Natural killer cell treated with Interleukin-12 subunit alpha and Interleukin-12 subunit beta and Interleukin-15 and Interleukin-18, amount 100 ng/mL, for 72 hours (primary cell): ENCODE measurements around the gene ORMDL2. TPM values are rescaled to one million over a fixed set of nuclear protein-coding genes. Genes with fewer than 3 reads are reported as not detected.

Source experiments
- ATAC-seq, 2 donors: fragments of 150-1000 bp; cut with Tn5 transposase in 1 of 2; sonication (Bioruptor Pico), chemical (Tn5 transposase) in 1 of 2; 2 replicates each; pipeline ENCODE4 v1.10.0; 2021
- DNase-seq: peaks from one replicate; pipeline ENCODE4 v3.0.0; 2022; ENCODE audit warnings: low spot score
- H3K27ac Mint-ChIP-seq, 2 donors: 1 replicate in 1 of 2; 2 replicates in 1 of 2; pipeline ENCODE4 v1.8.0; 2022; ENCODE audit warnings: mixed read lengths in 2 of 2, mild to moderate bottlenecking in 1 of 2, moderate library complexity in 1 of 2
- H3K27me3 Mint-ChIP-seq, 2 donors: 1 replicate in 1 of 2; 2 replicates in 1 of 2; pipeline ENCODE4 v1.8.0; 2022; ENCODE audit warnings: mixed read lengths in 2 of 2
- H3K36me3 Mint-ChIP-seq: one replicate; pipeline ENCODE4 v1.8.0; 2022; ENCODE audit warnings: mixed read lengths
- H3K4me1 Mint-ChIP-seq, 2 donors: 1 replicate in 1 of 2; 2 replicates in 1 of 2; pipeline ENCODE4 v1.8.0; 2022; ENCODE audit warnings: low read depth in 2 of 2, mixed read lengths in 2 of 2, mild to moderate bottlenecking in 1 of 2
- H3K4me3 Mint-ChIP-seq: one replicate; pipeline ENCODE4 v1.8.0; 2022; ENCODE audit warnings: mixed read lengths
- H3K9me3 Mint-ChIP-seq: 2 replicates; pipeline ENCODE4 v1.8.0; 2022; ENCODE audit warnings: mixed read lengths
- total RNA-seq, 2 donors: library from RNA; stranded (reverse); gene quantifications; one replicate each; pipeline ENCODE4 v1.2.3, GENCODE V29; 2022

Gene ORMDL2
- total RNA-seq = 10 to 100 TPM; 36.9 to 56.7 TPM

- Mint-ChIP-seq H3K9me3 (no peaks in the 10 kb centered on the region), H3K27ac (no peak within 1 kb of the TSS), H3K27me3 (no peaks in the 10 kb centered on the region), H3K4me3 (no peak within 1 kb of the TSS), H3K36me3 (peaks cover 10% of the 10 kb centered on the region), H3K4me1 (peaks cover 21 to 40% of the 10 kb centered on the region in 2 donors)
- ATAC-seq = peak; percentile 98 to 99
- DNase-seq = peak; percentile 97
Observed at GRCh38 chr12:55817345-55818139, at the start of gene ORMDL2, which contains the start of gene SARNP. ORMDL2 (plus strand) TSS chr12:55818041; CDS start chr12:55819000, 959 bp downstream. SARNP (minus strand) TSS chr12:55817724; CDS start chr12:55817701, 23 bp downstream.

- DNase-seq = no peak
- no peaks in the 10 kb centered on the region for H3K9me3 Mint-ChIP-seq
- H3K4me1 Mint-ChIP-seq = peaks cover 15 to 20% of the 10 kb centered on the region in 2 donors
- no peak overlapping the region for H3K4me3 Mint-ChIP-seq
- ATAC-seq = no peak
- H3K27ac Mint-ChIP-seq = peak overlapping the region; percentile 4 to 24
- no peaks in the 10 kb centered on the region for H3K27me3 Mint-ChIP-seq
- peaks cover 6% of the 10 kb centered on the region for H3K36me3 Mint-ChIP-seq
Observed at GRCh38 chr12:55771736-55772135, 46.1 kb upstream of the ORMDL2 start.

GRCh38 chr12:55777856-55778255 lies 40.0 kb upstream of the ORMDL2 start:
- DNase-seq (no peak), ATAC-seq (no peak)
- H3K4me1 Mint-ChIP-seq = peaks cover 12 to 14% of the 10 kb centered on the region in 2 donors
- H3K4me3 Mint-ChIP-seq = no peak overlapping the region
- no peaks in the 10 kb centered on the region for H3K9me3 Mint-ChIP-seq
- H3K36me3 Mint-ChIP-seq = peaks cover 12% of the 10 kb centered on the region
- peak overlapping the region in 1 of 2 donors; percentile 21 for H3K27ac Mint-ChIP-seq
- H3K27me3 Mint-ChIP-seq = no peaks in the 10 kb centered on the region

- Mint-ChIP-seq H3K27ac (peak overlapping the region in 1 of 2 donors; percentile 53), H3K4me3 (no peak overlapping the region), H3K4me1 (peaks cover 5 to 6% of the 10 kb centered on the region in 2 donors), H3K27me3 (no peaks in the 10 kb centered on the region), H3K36me3 (peaks cover 12% of the 10 kb centered on the region), H3K9me3 (no peaks in the 10 kb centered on the region)
- ATAC-seq = no peak
- DNase-seq = no peak
Observed at GRCh38 chr12:55780685-55781084, 37.2 kb upstream of the ORMDL2 start.

- Mint-ChIP-seq H3K27me3 (no peaks in the 10 kb centered on the region), H3K4me3 (no peak overlapping the region), H3K36me3 (peaks cover 14% of the 10 kb centered on the region), H3K9me3 (no peaks in the 10 kb centered on the region), H3K27ac (peak overlapping the region in 1 of 2 donors; percentile 9), H3K4me1 (no peaks in the 10 kb centered on the region)
- no peak for ATAC-seq
- no peak for DNase-seq
Observed at GRCh38 chr12:55788546-55788945, 29.3 kb upstream of the ORMDL2 start.

GRCh38 chr12:55789171-55789570 lies 28.7 kb upstream of the ORMDL2 start:
- Mint-ChIP-seq H3K27me3 (no peaks in the 10 kb centered on the region), H3K27ac (peak overlapping the region in 1 of 2 donors; percentile 9), H3K4me3 (no peak overlapping the region), H3K4me1 (no peaks in the 10 kb centered on the region), H3K9me3 (no peaks in the 10 kb centered on the region), H3K36me3 (peaks cover 14% of the 10 kb centered on the region)
- no peak for ATAC-seq
- no peak for DNase-seq

- no peak for DNase-seq
- H3K4me3 Mint-ChIP-seq = no peak overlapping the region
- H3K27me3 Mint-ChIP-seq = no peaks in the 10 kb centered on the region
- H3K27ac Mint-ChIP-seq = no peak overlapping the region
- no peaks in the 10 kb centered on the region for H3K9me3 Mint-ChIP-seq
- peaks cover 20% of the 10 kb centered on the region for H3K36me3 Mint-ChIP-seq
- ATAC-seq = no peak
- no peaks in the 10 kb centered on the region for H3K4me1 Mint-ChIP-seq
Observed at GRCh38 chr12:55789893-55790292, 27.9 kb upstream of the ORMDL2 start.

GRCh38 chr12:55795950-55796349 lies 21.9 kb upstream of the ORMDL2 start:
- H3K4me3 Mint-ChIP-seq = no peak overlapping the region
- no peaks in the 10 kb centered on the region for H3K9me3 Mint-ChIP-seq
- peaks cover 3 to 15% of the 10 kb centered on the region in 2 donors for H3K4me1 Mint-ChIP-seq
- H3K36me3 Mint-ChIP-seq = peaks cover 27% of the 10 kb centered on the region
- ATAC-seq (no peak), DNase-seq (no peak)
- H3K27ac Mint-ChIP-seq = peak overlapping the region in 1 of 2 donors; percentile 37
- H3K27me3 Mint-ChIP-seq = no peaks in the 10 kb centered on the region

GRCh38 chr12:55797068-55797467 lies 20.8 kb upstream of the ORMDL2 start:
- Mint-ChIP-seq H3K4me1 (peaks cover 3 to 15% of the 10 kb centered on the region in 2 donors), H3K27ac (peak overlapping the region in 1 of 2 donors; percentile 11), H3K36me3 (peaks cover 28% of the 10 kb centered on the region), H3K9me3 (no peaks in the 10 kb centered on the region), H3K27me3 (no peaks in the 10 kb centered on the region), H3K4me3 (no peak overlapping the region)
- DNase-seq (no peak), ATAC-seq (no peak)

GRCh38 chr12:55797550-55797949 lies 20.3 kb upstream of the ORMDL2 start:
- peaks cover 3 to 15% of the 10 kb centered on the region in 2 donors for H3K4me1 Mint-ChIP-seq
- H3K27ac Mint-ChIP-seq = no peak overlapping the region
- no peak for ATAC-seq
- no peaks in the 10 kb centered on the region for H3K9me3 Mint-ChIP-seq
- no peak for DNase-seq
- H3K36me3 Mint-ChIP-seq = peaks cover 28% of the 10 kb centered on the region
- no peak overlapping the region for H3K4me3 Mint-ChIP-seq
- no peaks in the 10 kb centered on the region for H3K27me3 Mint-ChIP-seq

- ATAC-seq (no peak), DNase-seq (no peak)
- Mint-ChIP-seq H3K36me3 (peaks cover 6% of the 10 kb centered on the region), H3K27ac (no peak overlapping the region), H3K4me3 (no peak overlapping the region), H3K27me3 (no peaks in the 10 kb centered on the region), H3K9me3 (no peaks in the 10 kb centered on the region), H3K4me1 (peaks cover 12 to 15% of the 10 kb centered on the region in 2 donors)
Observed at GRCh38 chr12:55806982-55807381, 10.9 kb upstream of the ORMDL2 start.

- Mint-ChIP-seq H3K4me1 (peaks cover 25% of the 10 kb centered on the region in 2 donors), H3K27me3 (no peaks in the 10 kb centered on the region), H3K27ac (no peak overlapping the region), H3K36me3 (peaks cover 5% of the 10 kb centered on the region), H3K9me3 (no peaks in the 10 kb centered on the region), H3K4me3 (no peak overlapping the region)
- no peak for DNase-seq
- ATAC-seq = no peak
Observed at GRCh38 chr12:55809274-55809673, 8.6 kb upstream of the ORMDL2 start.

GRCh38 chr12:55812088-55812487 lies 5.8 kb upstream of the ORMDL2 start:
- Mint-ChIP-seq H3K4me3 (no peak overlapping the region), H3K9me3 (no peaks in the 10 kb centered on the region), H3K36me3 (peaks cover 5% of the 10 kb centered on the region), H3K27ac (peak overlapping the region; percentile 8 to 26), H3K27me3 (no peaks in the 10 kb centered on the region), H3K4me1 (peaks cover 22 to 37% of the 10 kb centered on the region in 2 donors)
- DNase-seq (no peak), ATAC-seq (no peak)

GRCh38 chr12:55814257-55814656 lies 3.6 kb upstream of the ORMDL2 start:
- H3K36me3 Mint-ChIP-seq = peaks cover 5% of the 10 kb centered on the region
- H3K4me1 Mint-ChIP-seq = peaks cover 29 to 47% of the 10 kb centered on the region in 2 donors
- H3K27ac Mint-ChIP-seq = no peak overlapping the region
- no peak overlapping the region for H3K4me3 Mint-ChIP-seq
- no peaks in the 10 kb centered on the region for H3K9me3 Mint-ChIP-seq
- H3K27me3 Mint-ChIP-seq = no peaks in the 10 kb centered on the region
- DNase-seq = no peak
- no peak for ATAC-seq
